GM18870 (cell line): Measurements from ENCODE around the gene SLC38A10.

Experiments used
- ATAC-seq: cut with Tn5 transposase; IDR thresholded peaks from one replicate; pipeline ENCODE4 v1.9.1; 2021; ENCODE audit warnings: moderate library complexity; ENCODE audit not compliant: unreplicated experiment

The SLC38A10 gene

DNA sequence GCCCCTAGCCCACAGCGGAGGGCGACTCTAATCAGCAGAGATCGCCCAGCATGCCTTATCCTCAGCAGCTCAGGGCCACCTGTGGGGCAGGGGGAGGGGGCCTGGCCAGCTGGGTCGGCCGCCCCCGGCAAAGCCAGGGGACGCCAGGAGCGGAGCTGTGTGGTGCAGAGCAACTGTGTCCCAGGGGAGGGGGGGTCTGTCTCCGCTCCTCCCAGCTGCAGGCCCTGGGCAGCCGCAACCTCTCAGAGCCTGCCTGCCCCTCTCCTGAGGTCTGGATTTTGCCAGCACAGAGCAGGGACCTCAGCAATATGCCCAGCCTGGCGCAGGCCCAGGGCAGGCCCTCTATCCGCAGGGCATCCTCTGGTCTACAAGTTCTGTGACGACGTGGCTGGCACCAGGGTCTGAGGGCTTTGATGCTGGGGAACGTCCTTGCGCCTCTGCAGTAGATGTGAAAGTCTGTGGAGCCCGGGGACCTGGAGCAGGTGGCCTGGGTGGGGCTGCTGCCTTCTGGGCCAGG lies 36.5 kb upstream of the SLC38A10 start:
- ATAC-seq, result no peak

- no peak for ATAC-seq
Measured at GRCh38 chr17:81330884-81331245, 35.8 kb upstream of the SLC38A10 start.

DNA sequence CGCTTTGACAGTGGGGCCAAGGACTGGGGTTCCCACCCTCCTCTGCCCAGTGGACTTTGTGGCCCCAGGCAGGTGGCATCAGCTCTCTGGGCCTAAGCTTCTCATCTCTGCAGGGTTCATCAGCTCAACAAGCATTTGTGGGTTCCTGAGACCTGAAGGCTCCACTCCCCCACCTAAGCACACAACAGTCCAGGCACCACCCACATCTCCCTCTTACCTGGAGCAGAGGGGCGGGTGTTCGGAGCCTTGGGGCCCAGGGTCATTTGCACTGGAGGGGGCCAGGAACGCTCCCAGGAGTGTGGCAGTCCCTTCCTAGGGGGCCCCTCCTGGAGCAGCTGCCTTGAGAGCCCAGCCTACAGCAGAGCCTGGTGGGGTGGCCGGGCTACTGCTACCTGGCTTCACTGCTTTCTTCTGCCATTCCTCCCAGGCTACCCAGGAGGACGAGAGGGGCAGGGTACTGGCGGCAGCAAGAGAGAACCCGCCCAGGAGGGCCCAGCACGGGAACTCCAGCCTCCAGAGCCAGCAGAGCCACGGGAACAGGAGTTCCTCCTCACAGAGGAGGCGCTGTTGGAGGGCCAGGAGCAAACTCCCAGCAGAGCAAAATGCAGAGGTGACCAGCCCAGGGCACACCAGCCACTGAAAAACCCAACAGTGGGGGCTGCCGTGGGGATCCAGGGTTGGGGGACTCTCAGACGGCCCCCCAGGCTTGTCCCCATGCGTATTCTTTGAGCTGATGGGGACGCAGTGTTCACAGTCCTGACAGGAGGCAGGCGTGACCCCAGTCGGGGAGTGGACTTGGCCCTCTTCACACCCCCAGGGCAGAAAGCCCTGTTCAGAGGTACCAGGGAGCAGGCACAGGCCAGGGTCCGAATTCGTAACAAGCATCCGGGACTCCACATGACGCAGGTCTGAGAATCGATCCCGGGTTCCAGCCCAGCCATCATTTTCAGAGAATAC lies 35.1 kb upstream of the SLC38A10 start:
- ATAC-seq, result no peak

- ATAC-seq, result no peak
Measured at GRCh38 chr17:81328978-81329926, 34.1 kb upstream of the SLC38A10 start.

DNA sequence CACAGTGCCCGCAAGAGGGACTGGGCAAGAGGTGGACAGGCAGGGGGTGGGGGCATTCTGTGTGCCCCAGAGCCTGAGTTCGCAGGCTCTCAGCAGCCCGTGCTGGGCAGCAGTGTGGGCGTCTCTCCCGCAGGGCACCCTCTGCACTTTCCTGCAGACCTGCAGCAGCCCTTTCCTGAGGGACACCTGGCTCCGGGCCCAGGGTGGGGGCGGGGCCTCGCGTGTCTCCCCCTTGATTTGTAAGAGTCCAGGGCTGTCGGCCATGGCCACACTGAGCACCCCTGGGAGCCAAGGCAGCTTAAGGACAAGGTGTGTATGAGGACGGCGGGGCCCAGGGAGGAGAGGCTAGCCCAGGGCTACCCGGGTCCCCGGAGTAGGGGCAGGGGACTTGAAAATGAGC lies 33.4 kb upstream of the SLC38A10 start:
- ATAC-seq, result no peak

GRCh38 chr17:81325714-81326358 lies 30.7 kb upstream of the SLC38A10 start:
- ATAC-seq, result no peak

DNA sequence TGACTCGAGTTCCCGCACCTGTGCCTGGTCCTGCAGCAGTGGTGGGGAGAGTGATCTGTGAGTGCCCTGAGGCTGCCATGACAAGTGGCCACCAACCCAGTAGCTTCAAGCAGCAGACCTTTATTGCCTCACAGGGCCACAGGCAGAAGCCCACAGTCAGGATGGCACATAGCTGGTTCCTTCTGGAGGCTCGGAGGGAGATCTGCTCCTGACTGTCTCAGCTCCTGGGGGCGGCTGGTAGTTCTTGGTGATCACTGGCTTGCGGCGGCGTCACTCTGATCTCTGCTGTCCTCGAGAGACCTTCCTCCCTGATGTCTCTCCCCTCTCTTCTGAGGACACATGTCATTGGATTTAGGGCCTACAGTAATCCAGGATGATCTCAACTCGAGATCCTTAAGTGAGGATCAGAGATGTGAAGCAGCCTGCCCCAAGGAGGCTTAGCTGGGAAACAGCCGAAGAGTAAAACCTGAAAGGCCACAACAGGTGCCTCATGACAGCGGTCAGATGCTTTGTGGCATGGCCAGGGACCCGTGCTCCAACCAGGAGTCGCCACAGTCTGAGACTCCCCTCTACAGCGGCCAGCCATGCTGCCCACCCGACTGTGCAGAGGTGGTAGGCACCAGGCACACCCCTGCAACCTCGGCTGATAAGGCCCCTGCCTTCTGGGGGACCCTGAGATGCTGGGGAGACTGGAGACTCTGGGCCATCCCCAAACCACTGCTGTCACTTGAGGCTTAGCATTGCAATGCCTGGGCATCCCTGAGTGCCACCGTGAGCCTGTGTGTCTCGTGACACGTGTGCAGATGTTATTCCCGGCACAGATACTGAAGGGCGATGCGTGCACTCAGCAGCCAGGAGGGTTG lies 30.0 kb upstream of the SLC38A10 start:
- ATAC-seq, result no peak

DNA sequence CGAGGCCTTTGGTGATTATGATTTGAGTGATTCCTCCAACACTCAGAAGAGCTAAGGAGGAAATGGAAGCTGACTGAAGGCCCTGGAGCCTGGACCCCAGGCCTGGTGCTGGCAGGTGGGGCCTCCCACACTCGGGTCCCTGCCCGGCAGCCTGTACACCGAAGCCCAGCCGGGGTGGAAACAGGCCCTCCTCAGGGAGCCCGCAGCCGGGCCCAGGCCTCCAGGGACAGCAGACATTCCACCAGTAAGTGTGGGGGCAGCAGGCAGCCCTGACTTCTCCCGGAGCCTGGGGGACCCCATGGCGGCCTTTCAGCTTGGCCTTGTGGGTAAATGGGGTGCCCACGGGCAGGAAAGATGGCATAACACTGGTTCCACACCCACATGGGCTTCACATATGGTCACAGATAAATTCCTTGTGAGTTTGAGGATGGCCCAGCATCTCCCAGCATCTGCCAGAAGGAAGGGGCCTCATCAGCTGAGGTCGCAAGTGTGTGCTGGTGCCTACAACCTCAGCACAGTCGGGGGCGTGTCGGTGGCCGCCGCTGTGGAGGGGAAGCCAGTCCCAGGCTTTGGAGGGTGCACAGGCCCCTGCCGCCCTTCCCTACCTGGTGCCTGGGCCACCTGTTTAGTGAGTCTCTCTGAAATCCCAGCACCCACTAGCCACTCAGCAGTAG lies 29.2 kb upstream of the SLC38A10 start:
- ATAC-seq, result no peak

DNA sequence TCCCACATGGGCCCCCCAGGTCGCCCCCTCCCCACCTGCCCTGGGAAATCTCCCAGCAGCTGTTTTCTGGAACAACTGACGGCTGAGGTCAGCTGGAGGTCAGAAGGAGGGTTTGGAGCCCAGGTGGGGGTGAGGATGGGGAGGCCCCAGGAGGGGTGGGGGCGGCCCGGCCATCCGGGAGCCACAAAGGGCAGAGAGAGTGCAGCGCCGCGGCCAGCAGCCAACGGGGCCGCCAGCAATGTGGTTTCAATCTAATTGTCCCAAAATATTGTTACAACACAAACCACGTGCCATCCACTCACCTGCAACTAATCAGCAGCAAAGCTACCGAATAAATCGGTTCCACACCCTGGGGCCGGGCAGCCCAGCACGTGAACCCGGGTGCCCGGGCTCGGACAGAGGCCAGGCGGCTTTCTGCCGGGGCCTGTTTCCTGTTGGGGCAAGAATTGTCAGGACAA lies 28.3 kb upstream of the SLC38A10 start:
- no peak for ATAC-seq

DNA sequence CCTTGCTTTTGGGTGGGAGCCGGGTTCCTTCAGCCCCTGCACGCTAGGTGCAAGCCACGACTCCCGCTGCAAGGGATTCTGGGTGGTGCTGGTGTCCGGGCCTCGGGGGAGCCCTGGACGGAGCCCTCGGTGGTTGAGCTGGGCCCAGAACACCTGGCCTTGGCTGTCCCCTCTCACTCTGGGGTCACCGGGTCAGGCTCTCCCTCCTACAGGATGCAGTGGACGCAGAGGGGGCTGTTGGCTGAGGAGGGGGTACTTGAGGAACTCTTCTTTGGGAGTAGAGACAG lies 27.9 kb upstream of the SLC38A10 start:
- no peak for ATAC-seq

DNA sequence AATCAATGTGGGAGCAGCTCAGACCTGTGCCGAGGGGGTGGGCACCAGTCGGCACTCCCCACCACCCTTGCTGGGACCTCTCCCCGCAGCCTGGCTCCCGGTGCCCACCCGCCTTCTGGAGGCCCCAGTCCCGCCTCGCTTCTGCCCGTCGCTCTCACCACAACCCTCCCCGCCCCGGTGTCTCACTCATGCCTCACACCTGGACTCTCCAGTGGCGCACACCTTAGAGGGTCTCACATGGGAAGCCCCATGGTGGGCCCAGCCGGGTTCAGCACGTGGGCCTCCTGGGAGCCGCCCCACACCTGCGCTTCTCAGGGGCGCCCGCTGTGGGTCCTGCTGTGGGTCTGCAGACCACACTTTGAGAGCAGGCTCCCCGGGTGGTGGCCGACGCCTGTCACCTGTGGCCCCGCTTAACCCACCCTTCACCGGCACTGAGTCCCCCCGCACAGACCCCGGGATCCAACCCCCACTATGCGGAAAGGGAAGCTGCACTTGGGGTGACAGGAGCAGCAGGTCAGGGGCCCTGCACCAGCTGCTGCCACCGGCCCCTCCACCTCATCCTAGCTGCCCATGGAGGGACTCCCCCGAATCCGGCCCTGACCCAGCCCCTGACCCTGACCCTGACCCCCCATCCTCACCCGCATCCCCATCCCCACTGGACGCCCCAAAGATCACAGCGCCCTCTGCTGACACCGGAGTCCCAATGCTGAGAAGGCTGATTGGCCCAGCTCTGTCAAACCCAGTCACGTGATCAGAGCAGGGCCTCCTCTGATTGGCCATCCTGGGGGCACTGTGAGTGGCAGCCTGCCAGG lies 27.4 kb upstream of the SLC38A10 start:
- no peak for ATAC-seq

DNA sequence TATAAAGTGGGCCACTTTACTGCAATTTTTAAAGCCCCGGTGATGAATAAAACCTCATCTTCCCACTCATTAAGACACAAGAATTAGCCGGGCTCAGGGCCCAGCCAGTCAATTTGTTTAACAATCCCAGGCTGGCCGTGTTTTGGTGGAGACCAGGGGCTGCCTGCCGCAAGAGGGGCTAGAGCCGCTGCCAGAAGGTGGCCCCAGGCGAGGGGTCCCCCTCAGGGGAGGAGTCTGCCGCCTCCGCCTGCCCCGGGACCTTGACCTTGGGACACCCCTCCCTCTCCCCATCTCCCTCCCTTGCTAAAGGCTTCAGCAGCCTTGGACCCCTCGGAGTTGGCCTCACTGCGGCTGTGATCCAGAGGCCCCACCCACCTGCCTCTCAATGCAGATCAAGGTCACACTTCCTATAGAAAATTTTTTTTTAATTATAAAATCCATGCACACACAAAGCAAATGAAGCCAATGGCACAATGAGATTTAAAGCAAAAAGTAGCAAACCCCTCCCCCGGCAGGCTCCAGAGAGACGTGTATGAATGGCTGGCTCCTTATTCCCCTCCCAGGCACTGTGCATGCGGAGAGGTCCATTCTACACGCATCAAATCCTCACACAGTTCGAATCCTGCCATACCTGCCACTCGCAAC lies 23.0 kb upstream of the SLC38A10 start:
- no peak for ATAC-seq

GRCh38 chr17:81317530-81317821 lies 22.4 kb upstream of the SLC38A10 start:
- ATAC-seq, result no peak

- ATAC-seq, result no peak
Measured at GRCh38 chr17:81315885-81316391, 20.8 kb upstream of the SLC38A10 start.

DNA sequence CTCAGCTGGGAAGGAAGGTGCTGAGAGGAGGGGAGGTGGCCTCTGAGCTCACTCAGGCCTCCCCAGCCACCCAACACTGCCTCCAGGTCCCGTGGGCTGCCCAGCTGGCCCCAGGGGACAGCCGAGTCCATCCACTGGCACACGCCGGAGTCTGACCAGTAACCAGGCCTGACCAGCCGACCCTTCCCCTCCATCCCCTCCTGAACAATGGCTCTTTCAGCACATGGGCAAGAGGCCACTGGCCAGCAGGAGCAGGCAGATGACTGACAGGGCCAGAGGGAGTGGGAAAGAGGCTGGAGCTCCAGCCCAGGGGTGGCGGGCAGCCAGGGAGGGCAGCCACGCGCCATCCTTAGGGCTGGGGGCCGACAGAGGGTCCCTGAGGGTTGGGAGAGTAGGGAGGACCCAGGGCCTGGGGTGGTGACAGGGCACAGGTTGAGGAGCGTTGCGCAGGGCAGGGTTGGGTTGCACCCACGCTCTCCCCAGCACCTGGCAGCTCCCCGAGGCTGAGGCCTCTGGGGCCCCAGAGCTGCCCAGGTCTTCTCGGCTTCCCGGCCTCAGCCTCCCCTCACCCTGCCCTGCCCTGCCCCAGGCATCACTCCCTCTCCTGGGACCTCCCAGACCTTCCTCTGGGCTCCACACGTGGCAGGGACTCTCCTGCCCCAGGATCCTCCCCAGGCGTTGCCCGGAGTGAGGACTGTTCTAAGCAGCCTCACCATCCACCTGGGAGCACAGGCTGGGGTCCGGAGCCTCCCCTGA lies 20.2 kb upstream of the SLC38A10 start:
- no peak for ATAC-seq

DNA sequence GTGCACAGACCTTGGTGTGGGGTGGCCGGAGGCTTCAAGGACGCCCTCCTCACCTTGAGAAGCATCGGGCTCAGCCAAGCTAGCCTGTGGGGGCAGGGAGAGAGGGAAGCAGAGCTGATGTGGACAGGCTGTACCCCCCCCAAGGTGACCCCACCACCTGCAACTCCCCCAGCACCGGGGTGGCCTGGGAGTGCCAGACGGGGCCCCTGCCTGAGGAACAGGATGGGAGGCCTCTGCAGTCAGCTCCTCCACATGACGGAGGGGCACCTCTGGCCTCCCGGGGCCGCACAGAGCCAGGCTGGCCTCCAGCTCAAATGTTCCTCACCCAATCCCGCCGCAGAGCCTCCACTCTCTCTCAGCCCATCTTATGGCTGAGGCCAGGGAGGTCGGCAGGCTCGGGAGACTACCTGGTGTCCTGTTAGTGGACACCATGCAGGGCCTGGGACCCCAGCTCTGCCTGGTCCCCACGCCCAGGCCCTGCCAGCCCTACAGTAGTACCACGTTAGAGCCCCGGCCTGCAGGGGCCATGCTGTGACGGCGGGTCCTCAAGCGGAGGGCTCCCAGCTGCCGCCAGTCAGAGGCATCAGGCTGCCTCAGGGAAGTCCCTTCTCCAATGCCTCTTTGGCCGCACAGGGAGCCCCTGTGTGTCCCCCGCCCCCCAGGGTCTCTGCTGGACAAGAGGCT lies 19.4 kb upstream of the SLC38A10 start:
- ATAC-seq, result no peak

DNA sequence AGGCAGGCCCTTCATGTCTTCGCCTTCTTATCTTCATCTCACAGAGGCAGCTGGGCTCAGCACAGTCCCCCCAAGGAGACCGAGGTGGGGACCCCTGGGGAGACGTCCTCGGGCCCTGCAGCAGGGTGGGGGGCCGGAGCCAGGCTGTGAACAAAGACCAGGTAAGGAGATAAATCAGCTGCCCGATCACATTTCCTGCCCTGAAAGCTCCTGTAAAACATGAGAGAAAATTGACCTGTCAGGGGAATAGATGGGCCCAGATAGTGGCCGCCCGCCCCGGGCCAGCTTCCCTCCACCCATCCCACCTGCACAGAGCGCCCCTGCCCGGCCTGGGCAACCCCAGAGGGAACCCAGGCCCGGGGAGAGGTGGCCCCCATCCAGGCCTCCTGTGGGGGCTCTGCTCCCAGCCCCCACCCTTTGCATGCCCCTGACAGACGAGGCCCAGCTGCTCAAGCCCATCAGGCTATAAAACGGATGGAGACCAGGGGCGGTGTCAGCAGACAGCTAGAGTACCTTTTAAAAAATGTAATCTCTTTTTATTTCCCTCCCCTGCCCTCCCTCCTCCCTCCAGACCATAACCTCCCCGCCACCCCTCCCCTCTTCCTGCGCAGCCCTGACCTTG lies 18.8 kb upstream of the SLC38A10 start:
- no peak for ATAC-seq
